ENCODE data around the gene NKX6-2. TPM values are rescaled to one million over a fixed set of nuclear protein-coding genes. Genes with fewer than 3 reads are reported as not detected.
"Not testable (repeated sequence)": the region's sequence is repeated elsewhere in the genome, so short reads cannot be mapped to it uniquely, and the experiment has no call there.

NKX6-2 gene
- total and polyA plus RNA-seq, 2 experiments from 2014 or later = 0.03 to 5.0 TPM

DNA sequence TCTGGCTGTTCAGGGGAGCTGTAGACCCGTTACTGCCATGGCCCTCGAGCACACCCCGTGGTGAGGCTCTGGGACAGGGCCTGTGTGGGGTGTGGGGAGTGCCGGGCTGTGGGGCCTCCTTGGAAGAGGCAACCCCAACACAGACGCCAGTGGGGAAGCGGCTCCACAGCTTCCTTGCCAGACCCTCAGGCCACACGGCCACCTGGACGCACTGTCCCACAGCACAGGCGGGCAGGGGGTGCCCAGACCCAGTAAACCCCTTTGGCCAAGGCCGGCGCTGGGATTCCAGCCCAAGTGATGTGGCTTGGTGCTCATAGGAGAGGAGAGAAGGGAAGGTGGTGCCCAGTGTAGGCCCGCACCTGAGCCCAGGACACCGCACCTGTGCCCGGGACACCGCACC is 12.9 kb upstream of the NKX6-2 start:
- no peaks in the 10 kb centered on the region for H3K9me3 ChIP-seq (ENCODE audit: low read depth)
- TF ChIP-seq EZH2 (IDR thresholded peaks at IDR 0.05; ENCODE audit: borderline replicate concordance) = no peak
- TF ChIP-seq, protein P1, sequence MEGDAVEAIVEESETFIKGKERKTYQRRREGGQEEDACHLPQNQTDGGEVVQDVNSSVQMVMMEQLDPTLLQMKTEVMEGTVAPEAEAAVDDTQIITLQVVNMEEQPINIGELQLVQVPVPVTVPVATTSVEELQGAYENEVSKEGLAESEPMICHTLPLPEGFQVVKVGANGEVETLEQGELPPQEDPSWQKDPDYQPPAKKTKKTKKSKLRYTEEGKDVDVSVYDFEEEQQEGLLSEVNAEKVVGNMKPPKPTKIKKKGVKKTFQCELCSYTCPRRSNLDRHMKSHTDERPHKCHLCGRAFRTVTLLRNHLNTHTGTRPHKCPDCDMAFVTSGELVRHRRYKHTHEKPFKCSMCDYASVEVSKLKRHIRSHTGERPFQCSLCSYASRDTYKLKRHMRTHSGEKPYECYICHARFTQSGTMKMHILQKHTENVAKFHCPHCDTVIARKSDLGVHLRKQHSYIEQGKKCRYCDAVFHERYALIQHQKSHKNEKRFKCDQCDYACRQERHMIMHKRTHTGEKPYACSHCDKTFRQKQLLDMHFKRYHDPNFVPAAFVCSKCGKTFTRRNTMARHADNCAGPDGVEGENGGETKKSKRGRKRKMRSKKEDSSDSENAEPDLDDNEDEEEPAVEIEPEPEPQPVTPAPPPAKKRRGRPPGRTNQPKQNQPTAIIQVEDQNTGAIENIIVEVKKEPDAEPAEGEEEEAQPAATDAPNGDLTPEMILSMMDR (IDR thresholded peaks at IDR 0.05; ENCODE audit: poor library complexity) = no peak
- no peak for TF ChIP-seq EZH2phosphoT487 (IDR thresholded peaks at IDR 0.05; ENCODE audit: low read depth, severe bottlenecking, unreplicated experiment)
- H3K4me3 ChIP-seq = no peak overlapping the region
- H3K79me2 ChIP-seq = no peaks in the 10 kb centered on the region
- H3K36me3 ChIP-seq (replicated peaks; ENCODE audit: insufficient read depth, low read depth) = no peaks in the 10 kb centered on the region
- no peak overlapping the region for H3K27ac ChIP-seq
- no peaks in the 10 kb centered on the region for H3K9me2 ChIP-seq (replicated peaks; ENCODE audit: insufficient read depth)
- no peak overlapping the region for H2AFZ ChIP-seq
- no peak overlapping the region for H3K4me2 ChIP-seq
- 98% methylated on average over 15 of the region's 15 CpGs for WGBS (ENCODE audit: low lambda C conversion rate, missing lambda C conversion rate)
- H3K27me3 ChIP-seq = peaks cover 7% of the 10 kb centered on the region
- DNase-seq (ENCODE audit: low spot score) = no peak
- H3K4me1 ChIP-seq (ENCODE audit: insufficient read depth) = no peaks in the 10 kb centered on the region
- no peaks in the 10 kb centered on the region for H4K20me1 ChIP-seq (ENCODE audit: insufficient read depth, poor library complexity, severe bottlenecking)

DNA sequence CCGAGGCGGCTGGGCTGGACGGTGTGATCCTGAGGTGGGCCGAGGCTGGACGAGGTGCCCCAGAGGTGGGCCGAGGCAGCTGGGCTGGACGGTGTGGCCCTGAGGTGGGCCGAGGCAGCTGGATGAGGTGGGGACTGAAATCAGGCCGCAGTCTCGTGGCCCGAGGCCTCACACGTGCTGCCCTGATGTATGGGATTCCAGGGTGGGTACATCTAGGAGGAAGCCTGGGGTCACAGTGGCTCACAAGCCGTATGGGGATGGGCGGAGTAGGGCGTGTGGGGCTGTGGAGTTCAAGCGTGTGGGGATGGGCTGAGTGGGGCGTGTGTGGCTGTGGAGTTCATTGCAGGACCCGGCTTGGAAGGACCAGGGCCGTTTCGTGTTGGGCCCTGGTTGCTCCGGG is 12.5 kb upstream of the NKX6-2 start:
- no peak for TF ChIP-seq EZH2 (IDR thresholded peaks at IDR 0.05; ENCODE audit: borderline replicate concordance)
- TF ChIP-seq EZH2phosphoT487 (IDR thresholded peaks at IDR 0.05; ENCODE audit: low read depth, severe bottlenecking, unreplicated experiment) = no peak
- TF ChIP-seq, protein P1 (IDR thresholded peaks at IDR 0.05; ENCODE audit: poor library complexity) = no peak
- 95% methylated on average over 15 of the region's 21 CpGs for whole genome bisulfite sequencing (ENCODE audit: low lambda C conversion rate, missing lambda C conversion rate)
- H3K9me2 ChIP-seq (replicated peaks; ENCODE audit: insufficient read depth) = no peaks in the 10 kb centered on the region

DNA sequence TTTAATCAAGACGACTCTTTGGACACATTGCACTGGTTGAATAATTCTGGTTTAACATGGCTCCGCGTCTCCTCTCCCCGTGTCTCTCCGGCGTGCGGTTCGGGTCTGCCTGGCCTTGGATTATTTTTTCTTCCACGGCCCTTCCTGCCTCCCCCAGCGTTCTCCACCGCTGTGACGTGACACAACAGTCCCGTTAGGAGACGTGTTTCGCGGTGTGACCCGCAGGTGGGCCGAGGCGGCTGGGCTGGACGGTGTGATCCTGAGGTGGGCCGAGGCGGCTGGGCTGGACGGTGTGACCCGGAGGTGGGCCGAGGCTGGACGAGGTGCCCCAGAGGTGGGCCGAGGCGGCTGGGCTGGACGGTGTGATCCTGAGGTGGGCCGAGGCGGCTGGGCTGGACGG is 12.0 kb upstream of the NKX6-2 start:
- not testable (repeated sequence) for DNase-seq (ENCODE audit: low spot score); H2AFZ ChIP-seq
- 96% methylated on average over 24 of the region's 32 CpGs for WGBS (ENCODE audit: low lambda C conversion rate, missing lambda C conversion rate)

More for the DNA sequence above, 12.5 kb upstream of the NKX6-2 start:
- no peaks in the 10 kb centered on the region for H3K9me3 ChIP-seq (ENCODE audit: low read depth)
- H2AFZ ChIP-seq = no peak overlapping the region
- no peaks in the 10 kb centered on the region for H3K79me2 ChIP-seq
- DNase-seq (ENCODE audit: low spot score) = no peak
- no peak overlapping the region for H3K4me2 ChIP-seq
- peaks cover 7% of the 10 kb centered on the region for H3K27me3 ChIP-seq
- no peaks in the 10 kb centered on the region for H3K36me3 ChIP-seq (replicated peaks; ENCODE audit: insufficient read depth, low read depth)
- H3K4me1 ChIP-seq (ENCODE audit: insufficient read depth) = no peaks in the 10 kb centered on the region
- no peaks in the 10 kb centered on the region for H4K20me1 ChIP-seq (ENCODE audit: insufficient read depth, poor library complexity, severe bottlenecking)
- H3K4me3 ChIP-seq = no peak overlapping the region
- H3K27ac ChIP-seq = no peak overlapping the region

DNA sequence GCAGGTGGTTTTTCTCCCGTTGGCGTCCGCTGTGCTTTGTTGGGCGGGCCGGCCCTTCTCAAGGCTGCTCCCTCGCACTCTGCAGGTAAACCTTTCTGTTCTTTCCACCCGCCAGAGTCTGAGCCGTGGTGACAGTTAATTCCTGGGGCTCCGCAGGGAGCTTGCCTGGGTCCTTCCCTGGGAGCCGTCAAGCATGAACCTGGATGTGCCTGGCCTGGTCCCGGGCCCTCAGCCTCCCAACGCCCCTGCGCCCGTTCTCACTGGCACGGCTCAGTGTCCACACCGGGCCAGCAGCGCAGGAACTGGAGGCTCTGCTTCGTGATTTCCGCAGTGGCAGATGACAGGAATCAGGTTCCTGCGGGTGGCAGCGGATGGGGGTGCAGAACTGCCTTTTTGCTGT is 10.9 kb upstream of the NKX6-2 start:
- H3K79me2 ChIP-seq = no peaks in the 10 kb centered on the region
- no peaks in the 10 kb centered on the region for H3K4me1 ChIP-seq (ENCODE audit: insufficient read depth)
- TF ChIP-seq, protein P1 (IDR thresholded peaks at IDR 0.05; ENCODE audit: poor library complexity) = no peak
- no peak for TF ChIP-seq EZH2 (IDR thresholded peaks at IDR 0.05; ENCODE audit: borderline replicate concordance)
- TF ChIP-seq EZH2phosphoT487 (IDR thresholded peaks at IDR 0.05; ENCODE audit: low read depth, severe bottlenecking, unreplicated experiment) = no peak
- no peak for DNase-seq (ENCODE audit: low spot score)
- H3K9me2 ChIP-seq (replicated peaks; ENCODE audit: insufficient read depth) = no peaks in the 10 kb centered on the region
- H3K9me3 ChIP-seq (ENCODE audit: low read depth) = no peaks in the 10 kb centered on the region
- H3K4me2 ChIP-seq = no peak overlapping the region
- H4K20me1 ChIP-seq (ENCODE audit: insufficient read depth, poor library complexity, severe bottlenecking) = no peaks in the 10 kb centered on the region
- H2AFZ ChIP-seq = no peak overlapping the region
- no peak overlapping the region for H3K27ac ChIP-seq
- H3K36me3 ChIP-seq (replicated peaks; ENCODE audit: insufficient read depth, low read depth) = no peaks in the 10 kb centered on the region
- H3K27me3 ChIP-seq = peaks cover 7% of the 10 kb centered on the region
- H3K4me3 ChIP-seq = no peak overlapping the region
- 85% methylated on average over 21 of the region's 21 CpGs for WGBS (ENCODE audit: low lambda C conversion rate, missing lambda C conversion rate)

More for the DNA sequence above, 12.0 kb upstream of the NKX6-2 start:
- H3K27ac ChIP-seq; H3K9me2 ChIP-seq (replicated peaks; ENCODE audit: insufficient read depth); H4K20me1 ChIP-seq (ENCODE audit: insufficient read depth, poor library complexity, severe bottlenecking); H3K9me3 ChIP-seq (ENCODE audit: low read depth); H3K36me3 ChIP-seq (replicated peaks; ENCODE audit: insufficient read depth, low read depth); H3K4me3 ChIP-seq; H3K4me2 ChIP-seq; H3K79me2 ChIP-seq; H3K27me3 ChIP-seq; H3K4me1 ChIP-seq (ENCODE audit: insufficient read depth): not testable (repeated sequence)
